PFSK-1 (cell line): Measurements from ENCODE around the gene ODR4.

Experiments
- FOXP2 ChIP-seq: optimal IDR thresholded peaks from 2 replicates; pipeline ENCODE3; 2011; ENCODE audit warnings: borderline replicate concordance, control low read depth, inconsistent platforms; ENCODE audit not compliant: insufficient read depth; ENCODE audit errors: extremely low read length, extremely low read depth
- POLR2AphosphoS5 ChIP-seq: IDR thresholded peaks from 2 replicates; pipeline ENCODE4 v1.6.1; 2012; ENCODE audit warnings: low read depth, mild to moderate bottlenecking, control low read depth, low read length, moderate library complexity
- REST ChIP-seq, 2 experiments: IDR thresholded peaks; 2 replicates each; pipeline versions ENCODE4 v1.6.1 to v1.8.0; 2011 to 2012; ENCODE audit warnings: low read depth in 2 of 2, low read length in 2 of 2, control low read depth in 1 of 2, inconsistent platforms in 1 of 2, mild to moderate bottlenecking in 1 of 2, moderate library complexity in 1 of 2; ENCODE audit not compliant: insufficient read depth in 1 of 2
- SIN3A ChIP-seq: IDR thresholded peaks from 2 replicates; pipeline ENCODE4 v1.6.1; 2012; ENCODE audit warnings: mild to moderate bottlenecking, low read length, moderate library complexity, borderline replicate concordance; ENCODE audit not compliant: insufficient read depth
- TAF1 ChIP-seq: IDR thresholded peaks from 2 replicates; pipeline ENCODE4 v1.6.1; 2012; ENCODE audit warnings: low read length, control low read depth, borderline replicate concordance; ENCODE audit not compliant: insufficient read depth

The ODR4 gene

GRCh38 chr1:186386725-186387383 is 11.2 kb downstream of the ODR4 start:
- TF ChIP-seq FOXP2: no peak
- TF ChIP-seq POLR2AphosphoS5: no peak
- TF ChIP-seq REST (IDR thresholded peaks at IDR 0.05; ENCODE audit: insufficient read depth in 1 of 2, low read depth in 2 of 2, low read length in 2 of 2): no peak
- TF ChIP-seq TAF1: no peak
- no peak for TF ChIP-seq SIN3A

- TF ChIP-seq FOXP2 (no peak), POLR2AphosphoS5 (no peak), TAF1 (no peak), REST (IDR thresholded peaks at IDR 0.05; ENCODE audit: insufficient read depth in 1 of 2, low read depth in 2 of 2, low read length in 2 of 2) (no peak), SIN3A (no peak)
Measured at GRCh38 chr1:186390925-186391324, 15.3 kb downstream of the ODR4 start.

- TF ChIP-seq POLR2AphosphoS5 (no peak), SIN3A (no peak), FOXP2 (no peak), TAF1 (no peak), REST (IDR thresholded peaks at IDR 0.05; ENCODE audit: insufficient read depth in 1 of 2, low read depth in 2 of 2, low read length in 2 of 2) (no peak)
Measured at GRCh38 chr1:186391841-186392240, 16.2 kb downstream of the ODR4 start.

GRCh38 chr1:186403632-186404031 is 28.0 kb downstream of the ODR4 start:
- TF ChIP-seq FOXP2 (no peak), TAF1 (no peak), SIN3A (no peak), POLR2AphosphoS5 (no peak), REST (IDR thresholded peaks at IDR 0.05; ENCODE audit: insufficient read depth in 1 of 2, low read depth in 2 of 2, low read length in 2 of 2) (no peak)

GRCh38 chr1:186404454-186405051 is 28.9 kb downstream of the ODR4 start:
- TF ChIP-seq REST (IDR thresholded peaks at IDR 0.05; ENCODE audit: insufficient read depth in 1 of 2, low read depth in 2 of 2, low read length in 2 of 2): no peak
- TF ChIP-seq FOXP2: no peak
- TF ChIP-seq TAF1: no peak
- no peak for TF ChIP-seq POLR2AphosphoS5
- TF ChIP-seq SIN3A: no peak
